ENCODE data around the gene TLCD1.

- no peak for TF ChIP-seq EP300 (IDR thresholded peaks at IDR 0.05; ENCODE audit: borderline replicate concordance in 1 of 2, low read depth in 1 of 2, low read length in 1 of 2)
- no peak for TF ChIP-seq CTCF (IDR thresholded peaks at IDR 0.05)
These were observed 20.9 kb downstream of the TLCD1 start for GRCh38 chr17:28705074-28705659.

Data from SK-N-SH (cell line).